H1 (cell line): ENCODE data around the gene RGL1.

ENCODE experiments used
- ATF3 ChIP-seq: IDR thresholded peaks from 2 replicates; pipeline ENCODE4 v1.6.1; 2011; ENCODE audit warnings: low read depth, mild to moderate bottlenecking, low read length; ENCODE audit not compliant: insufficient read depth
- CTCF ChIP-seq, 3 experiments: IDR thresholded peaks; 1 replicate in 2 of 3; 2 replicates in 1 of 3; pipeline versions ENCODE4 v1.5.1 to v1.6.1; 2011; ENCODE audit warnings: low read length in 3 of 3, mild to moderate bottlenecking in 3 of 3, inconsistent platforms in 2 of 3, low read depth in 1 of 3, moderate library complexity in 1 of 3; ENCODE audit not compliant: insufficient read depth in 1 of 3; ENCODE audit errors: control extremely low read depth in 1 of 3
- EP300 ChIP-seq, 2 experiments: IDR thresholded peaks; 1 replicate in 1 of 2; 2 replicates in 1 of 2; pipeline ENCODE4 v1.6.1; 2011 to 2012; ENCODE audit warnings: low read depth in 2 of 2, low read length in 2 of 2, mild to moderate bottlenecking in 2 of 2, borderline replicate concordance in 1 of 2, inconsistent platforms in 1 of 2, moderate library complexity in 1 of 2
- MAFK ChIP-seq: IDR thresholded peaks from 2 replicates; pipeline ENCODE4 v1.6.1; 2012; ENCODE audit warnings: low read depth, mild to moderate bottlenecking, improper control_type of control experiment, low read length
- NRF1 ChIP-seq: IDR thresholded peaks from 2 replicates; pipeline ENCODE4 v1.6.1; 2011; ENCODE audit warnings: mild to moderate bottlenecking, low read depth, low read length, improper control_type of control experiment
- RFX5 ChIP-seq: IDR thresholded peaks from 2 replicates; pipeline ENCODE4 v1.6.1; 2011; ENCODE audit warnings: low read depth, low read length, improper control_type of control experiment, borderline replicate concordance
- SP2 ChIP-seq: IDR thresholded peaks from 2 replicates; pipeline ENCODE4 v1.6.1; 2012; ENCODE audit warnings: mild to moderate bottlenecking, low read length, inconsistent platforms
- TCF12 ChIP-seq: IDR thresholded peaks from 2 replicates; pipeline ENCODE4 v1.6.1; 2011; ENCODE audit warnings: low read depth, mild to moderate bottlenecking, low read length

GRCh38 chr1:183806675-183807074 lies 1.8 kb downstream of the RGL1 start:
- no peak for TF ChIP-seq CTCF (IDR thresholded peaks at IDR 0.05; ENCODE audit: control extremely low read depth in 1 of 3, insufficient read depth in 1 of 3, low read depth in 1 of 3, low read length in 3 of 3)
- TF ChIP-seq ATF3, result no peak
- no peak for TF ChIP-seq TCF12
- no peak for TF ChIP-seq MAFK
- no peak for TF ChIP-seq RFX5
- no peak for TF ChIP-seq NRF1
- no peak for TF ChIP-seq EP300 (IDR thresholded peaks at IDR 0.05; ENCODE audit: borderline replicate concordance in 1 of 2, low read depth in 2 of 2, low read length in 2 of 2)
- TF ChIP-seq SP2, result no peak
